ENCODE measurements around the gene SPTB.

DNA sequence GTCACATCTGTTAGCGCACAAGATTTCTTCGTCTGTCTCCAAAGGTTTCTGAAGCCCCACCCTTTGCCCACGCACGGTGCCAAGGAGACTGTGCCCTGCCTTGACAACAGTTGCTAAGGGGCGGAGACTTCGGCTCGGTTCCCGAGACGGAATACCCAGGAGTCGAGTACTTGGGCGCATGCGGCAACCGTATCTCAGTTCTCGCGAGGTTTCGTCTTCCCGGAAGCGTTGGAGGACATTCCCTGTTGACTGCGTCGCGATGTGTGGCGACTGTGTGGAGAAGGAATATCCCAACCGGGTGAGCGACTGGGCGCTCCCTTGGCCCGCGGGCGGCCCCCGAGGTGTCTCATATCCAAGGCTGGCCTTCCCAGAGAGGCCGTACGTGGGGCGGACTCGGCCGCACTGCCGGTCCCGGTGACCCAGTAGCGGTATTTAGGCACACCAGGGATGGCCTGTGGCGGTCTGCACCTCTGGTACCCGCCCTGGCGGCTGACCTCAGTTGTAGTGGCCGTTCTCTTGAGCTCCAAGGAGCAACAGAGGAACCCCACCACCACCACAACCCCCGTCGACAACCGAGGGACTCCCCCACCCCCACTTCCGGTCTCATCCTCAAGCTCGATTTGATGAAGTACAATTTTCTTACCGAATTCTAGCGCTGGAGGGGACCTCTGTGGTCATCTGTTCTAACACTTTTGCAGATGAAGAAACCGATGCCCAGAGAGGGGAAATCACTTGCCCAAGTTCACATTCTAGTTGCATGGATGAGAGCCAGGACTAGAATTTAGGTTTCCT is 34.7 kb upstream of the SPTB start, which contains the start of gene CHURC1:
- TF ChIP-seq FOXM1 (IDR thresholded peaks at IDR 0.05; ENCODE audit: borderline replicate concordance) (no peak), SP1 (IDR thresholded peaks at IDR 0.05) (no peak), HDGF (IDR thresholded peaks at IDR 0.05; ENCODE audit: borderline replicate concordance) (no peak), FOXK2 (IDR thresholded peaks at IDR 0.05) (no peak), ZNF384 (IDR thresholded peaks at IDR 0.05) (no peak), ARNT (IDR thresholded peaks at IDR 0.05) (no peak), BHLHE40 (IDR thresholded peaks at IDR 0.05; ENCODE audit: borderline replicate concordance) (no peak), L3MBTL2 (conservative IDR thresholded peaks at IDR 0.05) (no peak; the same call in none of the 2 replicates)
- TF ChIP-seq, protein P1, sequence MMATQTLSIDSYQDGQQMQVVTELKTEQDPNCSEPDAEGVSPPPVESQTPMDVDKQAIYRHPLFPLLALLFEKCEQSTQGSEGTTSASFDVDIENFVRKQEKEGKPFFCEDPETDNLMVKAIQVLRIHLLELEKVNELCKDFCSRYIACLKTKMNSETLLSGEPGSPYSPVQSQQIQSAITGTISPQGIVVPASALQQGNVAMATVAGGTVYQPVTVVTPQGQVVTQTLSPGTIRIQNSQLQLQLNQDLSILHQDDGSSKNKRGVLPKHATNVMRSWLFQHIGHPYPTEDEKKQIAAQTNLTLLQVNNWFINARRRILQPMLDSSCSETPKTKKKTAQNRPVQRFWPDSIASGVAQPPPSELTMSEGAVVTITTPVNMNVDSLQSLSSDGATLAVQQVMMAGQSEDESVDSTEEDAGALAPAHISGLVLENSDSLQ (IDR thresholded peaks at IDR 0.05) = no peak
